Measurements from ENCODE around the gene DLX6.

GRCh38 chr7:97018791-97019531, 13.6 kb downstream of the DLX6 start:
- TF ChIP-seq POLR2A (IDR thresholded peaks at IDR 0.05; ENCODE audit: borderline replicate concordance, extremely low read depth, insufficient read depth, insufficient read length) (no peak), CTCF (IDR thresholded peaks at IDR 0.05 in 2 of 3, conservative IDR thresholded peaks at IDR 0.05 in 1 of 3; ENCODE audit: borderline replicate concordance in 1 of 3, insufficient read depth in 1 of 3, low read depth in 2 of 3, low read length in 2 of 3) (no peak), CBX3 (IDR thresholded peaks at IDR 0.05; ENCODE audit: low read depth) (no peak), POLR2AphosphoS5 (IDR thresholded peaks at IDR 0.05; ENCODE audit: low read depth, low read length) (no peak), JUND (IDR thresholded peaks at IDR 0.05) (no peak), RAD21 (IDR thresholded peaks at IDR 0.05; ENCODE audit: low read depth) (no peak), CEBPB (IDR thresholded peaks at IDR 0.05; ENCODE audit: low read depth) (no peak)
